SH-SY5Y (cell line): ENCODE measurements around the gene EPHA10.

Experiments
- GATA2 ChIP-seq: IDR thresholded peaks from 2 replicates; pipeline ENCODE4 v1.6.1; 2011; ENCODE audit warnings: mild to moderate bottlenecking, low read depth, low read length
- GATA3 ChIP-seq: IDR thresholded peaks from 2 replicates; pipeline ENCODE4 v1.6.1; 2011; ENCODE audit warnings: low read depth, mild to moderate bottlenecking, low read length, moderate library complexity

DNA sequence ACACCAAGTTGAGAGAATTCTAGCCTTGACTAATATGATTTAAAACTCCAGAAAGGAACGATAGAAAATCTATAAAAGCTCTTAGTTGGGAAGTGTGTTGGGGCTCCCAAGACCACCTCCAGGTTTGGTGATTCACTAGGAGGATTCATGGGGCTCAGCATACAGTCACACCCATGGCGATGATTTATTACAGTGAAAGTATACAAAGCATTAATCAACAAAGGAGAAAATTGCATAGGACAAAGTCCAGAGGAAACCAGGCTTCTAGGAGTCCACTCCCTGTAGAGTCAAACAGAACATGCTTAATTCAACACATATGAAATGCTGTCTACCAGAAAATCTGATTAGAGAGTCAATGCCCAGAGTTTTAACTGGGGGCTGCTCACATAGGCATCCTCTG is 67.8 kb downstream of the EPHA10 start:
- TF ChIP-seq GATA2 (no peak), GATA3 (no peak)
